Adrenal gland (tissue), 19 donors: ENCODE data around the gene CHST6. TPM values are rescaled to one million over a fixed set of nuclear protein-coding genes. Genes with fewer than 3 reads are reported as not detected.
"Not testable (repeated sequence)": the region's sequence is repeated elsewhere in the genome, so short reads cannot be mapped to it uniquely, and the experiment has no call there.

Experiments used
- DNase-seq, 7 donors: peaks; one replicate each; pipeline ENCODE4 v3.0.0-alpha.2; 2019 to 2020
- H3K27ac ChIP-seq, 5 donors: fragments of 200-600 bp; sonication (generic) in 4 of 5; 1 replicate in 3 of 5; 2 replicates in 2 of 5; pipeline versions ENCODE4 v1.5.1 to v1.8.0; 2016 to 2020; ENCODE audit warnings: mild to moderate bottlenecking in 1 of 5
- H3K27me3 ChIP-seq: fragments of 200-600 bp; 2 replicates; pipeline ENCODE4 v1.8.0; 2021
- H3K36me3 ChIP-seq, 2 donors: fragments of 200-600 bp; replicated peaks in 1 of 2; 1 replicate in 1 of 2; 2 replicates in 1 of 2; pipeline versions ENCODE4 v1.5.1 to v1.8.0; 2018 to 2022
- H3K4me1 ChIP-seq, 2 donors: fragments of 200-600 bp; replicated peaks in 1 of 2; 1 replicate in 1 of 2; 2 replicates in 1 of 2; pipeline versions ENCODE4 v1.5.1 to v1.8.0; 2018 to 2021
- H3K4me3 ChIP-seq, 4 donors: fragments of 200-600 bp; sonication (generic) in 3 of 4; one replicate each; pipeline ENCODE4 v1.5.1; 2016 to 2018
- H3K9me3 ChIP-seq, 3 donors: fragments of 200-600 bp; sonication (generic) in 1 of 3; replicated peaks in 1 of 3; 1 replicate in 2 of 3; 2 replicates in 1 of 3; pipeline versions ENCODE4 v1.5.1 to v1.8.0; 2016 to 2021
- CTCF ChIP-seq, 6 experiments: fragments of 450-650 bp in 4 of 6; fragments of 200-600 bp in 2 of 6; sonication (generic) in 1 of 6; IDR thresholded peaks; 1 replicate in 5 of 6; 2 replicates in 1 of 6; pipeline versions ENCODE4 v1.5.1 to v1.8.0; 2016 to 2021; ENCODE audit warnings: antibody characterized with exemption in 6 of 6, mild to moderate bottlenecking in 2 of 6, moderate library complexity in 1 of 6
- POLR2A ChIP-seq, 2 donors: fragments of 450-650 bp; IDR thresholded peaks; one replicate each; pipeline ENCODE4 v1.6.1; 2017; ENCODE audit warnings: antibody characterized with exemption in 2 of 2, mild to moderate bottlenecking in 2 of 2, moderate library complexity in 1 of 2
- WGBS, 4 donors: extraction: QIAGEN DNeasy Blood & Tissue Kit in 2 of 4; methylation state at CpG; one replicate each; pipeline versions ENCODE4 v1.1.5 to v1.1.7; 2013 to 2017; 5-methylcytosine and 5-hydroxymethylcytosine counted together
- intact Hi-C, 2 donors: fragments of 100-400 bp; cut with DNase I; formaldehyde crosslinking; loops; one replicate each; pipeline versions ENCODE4 v1.14.1 to v1.15.0; 2022 to 2023
- long read RNA-seq, 10 donors: library from polyadenylated mRNA in 3 of 10; unstranded in 2 of 10; stranded (forward) in 1 of 10; transcript quantifications; one replicate each; pipeline ENCODE4 v2.0.0 and lab custom pipeline, GENCODE V29; 2021 to 2026
- polyA plus RNA-seq, 3 donors: library from polyadenylated mRNA; stranded (reverse); fragments of 200-250 nt in 2 of 3; fragments of 350-450 nt in 1 of 3; fragmentation: Illumina TruSeq in 1 of 3; extraction: RNeasy Lipid Tissue Mini Kit (QIAGEN cat#74804) in 1 of 3; gene quantifications; one replicate each; pipeline ENCODE4 v1.2.3, GENCODE V29; 2013 to 2014
- total RNA-seq, 9 donors: library from RNA; depleted of rRNA in 4 of 9; stranded (reverse); fragments of >200 nt in 4 of 9; fragments of 120-200 nt in 1 of 9; fragmentation: NEBNext Ultra II Directional in 1 of 9; extraction: Animal tissue kit (Norgen Biotek cat#: 25700) in 1 of 9; gene quantifications; one replicate each; pipeline versions ENCODE4 v1.1.0 to v1.2.4, GENCODE V29; 2013 to 2023
- donor health status: healthy with polysubstance abuse.
- donor health status: Bipolar disorder and iron deficiency.
- donor health status: DM: yes; HTN: yes; CAD: no.
- donor health status: DM: no; HTN: no; CAD: no.
- donor health status: DM: no; HTN: no; CAD: no.
- donor health status: DM: yes; HTN: yes; CAD: no.

CHST6 gene
- 10 to 100 TPM in 7 of 9 donors, 1 to 10 TPM in 2; 6.3 to 65.8 (median 35.7) TPM for total RNA-seq
- 1 to 10 TPM; 3.1 to 6.7 (median 3.1) TPM for polyA plus RNA-seq
- long read RNA-seq, donor 1 = 0 reads
- long read RNA-seq, donor 2, full-length matches to known transcripts = 1 of 1 reads
- long read RNA-seq, donor 2, partial matches to known transcripts = 0 of 1 reads
- long read RNA-seq, donor 2, other reads (novel, unspliced or antisense) = 0 of 1 reads
- long read RNA-seq, donor 3 = 0 reads
- long read RNA-seq, donor 4, partial matches to known transcripts = 0 of 3 reads
- long read RNA-seq, donor 4, other reads (novel, unspliced or antisense) = 3 of 3 reads
- long read RNA-seq, donor 5, partial matches to known transcripts = 0 of 12 reads
- long read RNA-seq, donor 5, other reads (novel, unspliced or antisense) = 10 of 12 reads
- long read RNA-seq, donor 6, partial matches to known transcripts = 0 of 2 reads
- long read RNA-seq, donor 6, other reads (novel, unspliced or antisense) = 2 of 2 reads
- long read RNA-seq, donor 7 = 0 reads
- long read RNA-seq, donor 8 = 0 reads
- long read RNA-seq, donor 9, partial matches to known transcripts = 0 of 1 reads
- long read RNA-seq, donor 9, other reads (novel, unspliced or antisense) = 0 of 1 reads
- long read RNA-seq, donor 10 = 0 reads

- TF ChIP-seq POLR2A (IDR thresholded peaks at IDR 0.05) (peak in 1 of 2 donors; percentile 75), CTCF (IDR thresholded peaks at IDR 0.05) (no peak)
- Histone ChIP-seq H3K27me3 (no peaks in the 10 kb centered on the region), H3K4me3 (peak within 1 kb of the TSS; percentile 21 to 57 (median 46)), H3K36me3 (no peaks in the 10 kb centered on the region), H3K9me3 (no peaks in the 10 kb centered on the region), H3K4me1 (peaks cover 20 to 41% of the 10 kb centered on the region in 2 donors), H3K27ac (peak within 1 kb of the TSS in 4 of 5 donors; percentile 23 to 65 (median 46))
- 3 to 10% (median 4%) methylated on average over 14 to 43 of the region's 43 CpGs for WGBS, 4 donors
- intact Hi-C loops = no loop called here
- peak in 6 of 7 donors; percentile 48 to 77 (median 59) for DNase-seq
Measured at GRCh38 chr16:75495076-75495674, at the start of gene CHST6. Gene CHST6, minus strand, starts transcription at chr16:75495441. Its CDS starts 15,613 bp downstream, at chr16:75479828.

- DNase-seq, H3K4me1 ChIP-seq, H3K27me3 ChIP-seq, H3K27ac ChIP-seq, H3K4me3 ChIP-seq, intact Hi-C loops, H3K36me3 ChIP-seq, H3K9me3 ChIP-seq: not testable (repeated sequence)
- WGBS, 4 donors = 88 to 93% (median 89%) methylated on average over 7 to 8 of the region's 8 CpGs
Measured at GRCh38 chr16:75542462-75542861, 47.2 kb upstream of the CHST6 start.

GRCh38 chr16:75541236-75541635 lies 46.0 kb upstream of the CHST6 start:
- H3K27me3 ChIP-seq = no peaks in the 10 kb centered on the region
- no peaks in the 10 kb centered on the region for H3K4me1 ChIP-seq
- H3K27ac ChIP-seq = no peak overlapping the region
- no peak overlapping the region for H3K4me3 ChIP-seq
- WGBS, 4 donors = 91 to 97% (median 93%) methylated on average over 5 of the region's 5 CpGs
- DNase-seq = no peak
- intact Hi-C loops = no loop called here
- H3K36me3 ChIP-seq = no peaks in the 10 kb centered on the region
- no peak for TF ChIP-seq POLR2A (IDR thresholded peaks at IDR 0.05)
- no peak for TF ChIP-seq CTCF (IDR thresholded peaks at IDR 0.05)
- H3K9me3 ChIP-seq = no peaks in the 10 kb centered on the region

GRCh38 chr16:75538882-75539565 lies 43.8 kb upstream of the CHST6 start:
- H3K9me3 ChIP-seq, H3K36me3 ChIP-seq, H3K27ac ChIP-seq, H3K4me3 ChIP-seq, intact Hi-C loops, H3K4me1 ChIP-seq, H3K27me3 ChIP-seq: not testable (repeated sequence)
- 53 to 75% (median 66%) methylated on average over 2 to 8 of the region's 10 CpGs for WGBS, 4 donors
- peak in 2 of 7 donors; percentile 7 to 34 for DNase-seq

- Histone ChIP-seq H3K4me1 (no peaks in the 10 kb centered on the region), H3K4me3 (no peak overlapping the region), H3K27me3 (no peaks in the 10 kb centered on the region), H3K27ac (no peak overlapping the region), H3K9me3 (no peaks in the 10 kb centered on the region), H3K36me3 (no peaks in the 10 kb centered on the region)
- intact Hi-C loops = no loop called here
- 87 to 94% (median 91%) methylated on average over 4 of the region's 4 CpGs for WGBS, 4 donors
- DNase-seq = no peak
- no peak for TF ChIP-seq CTCF (IDR thresholded peaks at IDR 0.05)
- no peak for TF ChIP-seq POLR2A (IDR thresholded peaks at IDR 0.05)
Measured at GRCh38 chr16:75537776-75538175, 42.5 kb upstream of the CHST6 start.
